Measurements from ENCODE around the gene CDH23. TPM values are rescaled to one million over a fixed set of nuclear protein-coding genes. Genes with fewer than 3 reads are reported as not detected.

Gene CDH23
- polyA plus RNA-seq, 2 of the 4 experiments (the other 2 are of a cell fraction): 1.1 to 2.3 TPM

DNA sequence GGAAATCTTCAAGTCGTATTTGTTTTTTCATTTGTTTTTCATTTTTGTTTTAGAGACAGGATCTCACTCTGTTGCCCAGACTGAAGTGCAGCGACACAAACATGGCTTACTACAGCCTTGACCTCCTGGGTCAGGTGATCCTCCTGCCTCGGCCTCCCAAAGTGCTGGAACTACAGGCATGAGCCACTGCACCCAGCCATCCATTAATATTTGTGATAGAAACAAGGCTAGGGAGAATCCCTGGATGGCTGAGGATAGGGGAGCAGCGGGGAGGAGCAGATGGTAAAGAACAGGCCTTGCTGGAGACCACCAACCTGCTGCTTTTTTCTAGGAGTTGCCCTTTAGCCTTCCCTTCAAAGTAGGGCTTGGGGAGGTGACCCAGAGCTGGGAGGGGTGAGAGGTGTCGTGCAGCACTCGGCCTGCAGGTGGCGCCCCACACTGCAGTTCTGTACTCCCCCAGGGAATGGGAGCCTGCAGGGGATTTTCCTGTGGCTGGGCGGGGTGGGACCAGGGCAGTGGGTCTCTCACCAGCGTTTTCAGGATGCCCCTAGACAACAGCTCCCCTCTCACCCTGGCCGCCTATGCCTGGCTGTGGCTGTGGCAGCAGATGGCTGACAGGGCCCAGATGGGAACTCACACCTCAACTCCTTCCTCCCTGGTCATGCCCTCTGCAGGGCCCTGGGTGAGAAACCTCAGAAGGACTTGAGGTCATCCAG, 12.6 kb upstream of the CDH23 start:
- POLR2A ChIA-PET: no interaction called here
- CTCF ChIA-PET: interaction anchor here (0.6 to 47.4 kb wide), 45 partner anchors 12 to 512 kb away, joined by 3 to 977 read pairs (median 4); partner anchors contain the start of genes CDH23 and SLC29A3
- no peaks in the 10 kb centered on the region for H3K9me3 ChIP-seq
- H3K27ac ChIP-seq: no peak overlapping the region
- 19% methylated on average over 9 of the region's 10 CpGs for WGBS (ENCODE audit: missing lambda C conversion rate)
- no peak for FAIRE-seq
- H3K4me3 ChIP-seq: no peak overlapping the region
- no peak for TF ChIP-seq E2F6 (IDR thresholded peaks at IDR 0.05; ENCODE audit: borderline replicate concordance, low read depth)
- TF ChIP-seq SMC3 (IDR thresholded peaks at IDR 0.05): peak; percentile 76
- TF ChIP-seq KDM1A (IDR thresholded peaks at IDR 0.05; ENCODE audit: low read depth): no peak
- TF ChIP-seq CTCF (IDR thresholded peaks at IDR 0.05): peak; percentile 86
- TF ChIP-seq POLR2AphosphoS2 (conservative IDR thresholded peaks at IDR 0.05; ENCODE audit: low read length): no peak
- no peak for TF ChIP-seq RFX5 (IDR thresholded peaks at IDR 0.05)
- TF ChIP-seq RAD21 (conservative IDR thresholded peaks at IDR 0.05 in 1 of 2, IDR thresholded peaks at IDR 0.05 in 1 of 2): peak; percentile 85 to 89
- peak; percentile 58 to 78 for DNase-seq (ENCODE audit: low read depth in 1 of 2, low spot score in 1 of 2)
- no peaks in the 10 kb centered on the region for H3K4me1 ChIP-seq
- ATAC-seq: peak; percentile 91 to 98
- no peak overlapping the region for H3K4me2 ChIP-seq

- DNase-seq (ENCODE audit: low read depth in 1 of 2, low spot score in 1 of 2): no peak
- H3K4me3 ChIP-seq: no peak overlapping the region
- no peaks in the 10 kb centered on the region for H3K9me3 ChIP-seq
- no peak for ATAC-seq
- no peak overlapping the region for H3K27ac ChIP-seq
- WGBS (ENCODE audit: missing lambda C conversion rate): 62% methylated on average over 5 of the region's 5 CpGs
- no peak for TF ChIP-seq ZSCAN20 (CRISPR knock-in tag; IDR thresholded peaks at IDR 0.05)
- TF ChIP-seq PBX3 (IDR thresholded peaks at IDR 0.05): no peak
- TF ChIP-seq, protein P1, sequence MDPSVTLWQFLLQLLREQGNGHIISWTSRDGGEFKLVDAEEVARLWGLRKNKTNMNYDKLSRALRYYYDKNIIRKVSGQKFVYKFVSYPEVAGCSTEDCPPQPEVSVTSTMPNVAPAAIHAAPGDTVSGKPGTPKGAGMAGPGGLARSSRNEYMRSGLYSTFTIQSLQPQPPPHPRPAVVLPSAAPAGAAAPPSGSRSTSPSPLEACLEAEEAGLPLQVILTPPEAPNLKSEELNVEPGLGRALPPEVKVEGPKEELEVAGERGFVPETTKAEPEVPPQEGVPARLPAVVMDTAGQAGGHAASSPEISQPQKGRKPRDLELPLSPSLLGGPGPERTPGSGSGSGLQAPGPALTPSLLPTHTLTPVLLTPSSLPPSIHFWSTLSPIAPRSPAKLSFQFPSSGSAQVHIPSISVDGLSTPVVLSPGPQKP (IDR thresholded peaks at IDR 0.05; ENCODE audit: low read depth, low read length): no peak
- no peak for TF ChIP-seq HOXB13 (CRISPR knock-in tag; IDR thresholded peaks at IDR 0.05; ENCODE audit: low read depth)
- no peak for TF ChIP-seq RCOR1 (IDR thresholded peaks at IDR 0.05; ENCODE audit: low read depth, low read length)
- no peak for TF ChIP-seq NPAS2 (CRISPR knock-in tag; IDR thresholded peaks at IDR 0.05; ENCODE audit: borderline replicate concordance)
- no peak for TF ChIP-seq POLR2AphosphoS2 (conservative IDR thresholded peaks at IDR 0.05; ENCODE audit: low read length)
- TF ChIP-seq FOXS1 (CRISPR knock-in tag; IDR thresholded peaks at IDR 0.05): no peak
- TF ChIP-seq EHMT2 (IDR thresholded peaks at IDR 0.05; ENCODE audit: low read depth): no peak
- no peak for TF ChIP-seq CHD2 (IDR thresholded peaks at IDR 0.05; ENCODE audit: low read length, partially characterized antibody)
- TF ChIP-seq REST (IDR thresholded peaks at IDR 0.05): no peak
- TF ChIP-seq GATA3 (IDR thresholded peaks at IDR 0.05; ENCODE audit: borderline replicate concordance): no peak
- no peak for TF ChIP-seq TP53 (CRISPR knock-in tag; IDR thresholded peaks at IDR 0.05)
- no peak for TF ChIP-seq FOSB (CRISPR knock-in tag; IDR thresholded peaks at IDR 0.05)
- TF ChIP-seq HDAC2 (IDR thresholded peaks at IDR 0.05): no peak
- no peak for TF ChIP-seq ESRRA (IDR thresholded peaks at IDR 0.05; ENCODE audit: borderline replicate concordance, low read length)
- TF ChIP-seq ZFP36 (IDR thresholded peaks at IDR 0.05; ENCODE audit: borderline replicate concordance, partially characterized antibody): no peak
- no peak for TF ChIP-seq KDM1A (IDR thresholded peaks at IDR 0.05; ENCODE audit: low read depth)
- no peak overlapping the region for H3K4me2 ChIP-seq
- CTCF ChIA-PET: interaction anchor here (2.7 to 47.4 kb wide), 4 partner anchors 8 to 320 kb away, joined by 9 to 977 read pairs (median 126); partner anchors contain the start of genes CDH23 and SLC29A3
- POLR2A ChIA-PET: no interaction called here
- H3K4me1 ChIP-seq: no peaks in the 10 kb centered on the region
- FAIRE-seq: no peak
Measured at GRCh38 chr10:71388171-71388570, 8.5 kb upstream of the CDH23 start.

Measured in A549 (cell line).